Right atrium auricular region (tissue), 2 donors: ENCODE results near the gene HIVEP2. TPM values are rescaled to one million over a fixed set of nuclear protein-coding genes. Genes with fewer than 3 reads are reported as not detected.

Source experiments
- DNase-seq: peaks from one replicate; pipeline ENCODE4 v3.0.0-alpha.2; 2019; ENCODE audit warnings: low spot score
- H3K27ac ChIP-seq, 2 donors: fragments of 200-600 bp; sonication (generic); 1 replicate in 1 of 2; 2 replicates in 1 of 2; pipeline ENCODE4 v1.5.1; 2016 to 2019
- H3K27me3 ChIP-seq, 2 donors: fragments of 200-600 bp; sonication (generic); one replicate each; pipeline versions ENCODE4 v1.5.1 to v1.6.0; 2017 to 2019
- H3K36me3 ChIP-seq: fragments of 200-600 bp; sonication (generic); one replicate; pipeline ENCODE4 v1.5.1; 2016
- H3K4me1 ChIP-seq, 2 donors: fragments of 200-600 bp; sonication (generic); one replicate each; pipeline versions ENCODE4 v1.5.1 to v1.6.0; 2017 to 2019
- H3K4me3 ChIP-seq, 2 donors: fragments of 200-600 bp; sonication (generic); 1 replicate in 1 of 2; 2 replicates in 1 of 2; pipeline ENCODE4 v1.5.1; 2017 to 2019; ENCODE audit warnings: mild to moderate bottlenecking in 1 of 2, moderate library complexity in 1 of 2
- H3K9me3 ChIP-seq, 2 donors: fragments of 200-600 bp; sonication (generic); one replicate each; pipeline ENCODE4 v1.5.1; 2019
- CTCF ChIP-seq, 2 donors: fragments of 200-600 bp; sonication (generic); IDR thresholded peaks; one replicate each; pipeline ENCODE4 v1.5.1; 2019; ENCODE audit warnings: antibody characterized with exemption in 2 of 2
- total RNA-seq, 2 donors: library from RNA; depleted of rRNA; stranded (reverse); fragments of >200 nt; gene quantifications; one replicate each; pipeline ENCODE4 v1.1.0, GENCODE V29; 2016

The HIVEP2 gene
- total RNA-seq, 2 donors from 2014 or later: 19.2 to 28.6 TPM

- DNase-seq: peak; percentile 72
- H3K27me3 ChIP-seq: no peaks in the 10 kb centered on the region
- no peak overlapping the region for H3K4me3 ChIP-seq
- no peak for TF ChIP-seq CTCF (IDR thresholded peaks at IDR 0.05)
- H3K27ac ChIP-seq: peak overlapping the region; percentile 32 to 41
- H3K9me3 ChIP-seq: no peaks in the 10 kb centered on the region
- H3K4me1 ChIP-seq: peaks cover 0 to 28% of the 10 kb centered on the region in 2 donors
- H3K36me3 ChIP-seq: no peaks in the 10 kb centered on the region
Observed at GRCh38 chr6:142902636-142903053, 42.3 kb downstream of the HIVEP2 start.

- no peak overlapping the region for H3K4me3 ChIP-seq
- DNase-seq: no peak
- peaks cover 0 to 28% of the 10 kb centered on the region in 2 donors for H3K4me1 ChIP-seq
- no peaks in the 10 kb centered on the region for H3K27me3 ChIP-seq
- H3K27ac ChIP-seq: no peak overlapping the region
- no peak for TF ChIP-seq CTCF (IDR thresholded peaks at IDR 0.05)
- no peaks in the 10 kb centered on the region for H3K36me3 ChIP-seq
- no peaks in the 10 kb centered on the region for H3K9me3 ChIP-seq
Observed at GRCh38 chr6:142901611-142902010, 43.4 kb downstream of the HIVEP2 start.

GRCh38 chr6:142900227-142900971 is 44.6 kb downstream of the HIVEP2 start:
- Histone ChIP-seq H3K4me1 (peaks cover 0 to 28% of the 10 kb centered on the region in 2 donors), H3K4me3 (no peak overlapping the region), H3K9me3 (no peaks in the 10 kb centered on the region), H3K27me3 (no peaks in the 10 kb centered on the region), H3K27ac (peak overlapping the region in 1 of 2 donors; percentile 2), H3K36me3 (no peaks in the 10 kb centered on the region)
- DNase-seq: no peak
- TF ChIP-seq CTCF (IDR thresholded peaks at IDR 0.05): no peak

- Histone ChIP-seq H3K9me3 (no peaks in the 10 kb centered on the region), H3K27ac (no peak overlapping the region), H3K27me3 (no peaks in the 10 kb centered on the region), H3K4me3 (no peak overlapping the region), H3K4me1 (peaks cover 0 to 28% of the 10 kb centered on the region in 2 donors), H3K36me3 (no peaks in the 10 kb centered on the region)
- DNase-seq: no peak
- TF ChIP-seq CTCF (IDR thresholded peaks at IDR 0.05): no peak
Observed at GRCh38 chr6:142898927-142899895, 45.8 kb downstream of the HIVEP2 start.

- H3K27ac ChIP-seq: no peak overlapping the region
- H3K4me3 ChIP-seq: no peak overlapping the region
- peaks cover 0 to 24% of the 10 kb centered on the region in 2 donors for H3K4me1 ChIP-seq
- TF ChIP-seq CTCF (IDR thresholded peaks at IDR 0.05): no peak
- H3K36me3 ChIP-seq: no peaks in the 10 kb centered on the region
- no peaks in the 10 kb centered on the region for H3K27me3 ChIP-seq
- DNase-seq: no peak
- no peaks in the 10 kb centered on the region for H3K9me3 ChIP-seq
Observed at GRCh38 chr6:142897659-142898058, 47.3 kb downstream of the HIVEP2 start.
